Caco-2 (cell line): ENCODE measurements around the gene NOL11. TPM values are rescaled to one million over a fixed set of nuclear protein-coding genes. Genes with fewer than 3 reads are reported as not detected.

Experiments used
- BruUV-seq: library from RNA; stranded (reverse); fragments of 400-500 nt; replicated peaks from 2 replicates; lab custom pipeline; 2021; lab: Mats Ljungman, UMichigan
- CTCF ChIA-PET: fragments of 300-600 bp; sonication (Branson Sonifier 250); formaldehyde crosslinking; loops from one replicate; lab custom pipeline; 2022; ENCODE audit warnings: antibody characterized with exemption; lab: Charles Lee
- POLR2A ChIA-PET: fragments of 300-600 bp; sonication (Branson Sonifier 250); formaldehyde crosslinking; loops from one replicate; lab custom pipeline; 2022; ENCODE audit warnings: antibody characterized with exemption; lab: Charles Lee
- DNase-seq, 2 experiments: peaks; one replicate each; pipeline versions ENCODE4 v3.0.0 to v3.0.0-alpha.2; 2020 to 2022
- H3K27me3 ChIP-seq: replicated peaks from 2 replicates; pipeline ENCODE4 v1.6.0; 2011; ENCODE audit warnings: low read length; ENCODE audit not compliant: control insufficient read depth, insufficient read depth
- H3K36me3 ChIP-seq: 2 replicates; pipeline ENCODE4 v1.5.1; 2011; ENCODE audit warnings: low read length; ENCODE audit not compliant: control insufficient read depth, insufficient read depth
- H3K4me1 ChIP-seq: fragments of 250-450 bp; sonication (Bioruptor Pico); 2 replicates; pipeline ENCODE4 v1.5.1; 2020; ENCODE audit warnings: mild to moderate bottlenecking
- H3K4me3 ChIP-seq: 2 replicates; pipeline ENCODE4 v1.5.1; 2011; ENCODE audit warnings: low read depth, mild to moderate bottlenecking, control low read depth, low read length
- H3K9me3 ChIP-seq: fragments of 250-450 bp; sonication (Bioruptor Pico); 2 replicates; pipeline ENCODE4 v1.5.1; 2020; ENCODE audit warnings: mild to moderate bottlenecking, moderate library complexity
- H3K27ac Mint-ChIP-seq: one replicate; pipeline ENCODE4 v1.8.0; 2022; ENCODE audit warnings: mixed read lengths; ENCODE audit not compliant: unreplicated experiment
- H3K27me3 Mint-ChIP-seq: one replicate; pipeline ENCODE4 v1.8.0; 2022; ENCODE audit warnings: mixed read lengths; ENCODE audit not compliant: insufficient read depth, unreplicated experiment
- H3K36me3 Mint-ChIP-seq: one replicate; pipeline ENCODE4 v1.8.0; 2022; ENCODE audit warnings: mild to moderate bottlenecking, mixed read lengths; ENCODE audit not compliant: insufficient read depth, unreplicated experiment
- H3K4me1 Mint-ChIP-seq: one replicate; pipeline ENCODE4 v1.8.0; 2022; ENCODE audit warnings: low read depth, mixed read lengths; ENCODE audit not compliant: unreplicated experiment
- H3K4me3 Mint-ChIP-seq: one replicate; pipeline ENCODE4 v1.8.0; 2022; ENCODE audit warnings: mild to moderate bottlenecking, moderate library complexity, mixed read lengths; ENCODE audit not compliant: unreplicated experiment
- H3K9me3 Mint-ChIP-seq: one replicate; pipeline ENCODE4 v1.8.0; 2022; ENCODE audit warnings: mixed read lengths; ENCODE audit not compliant: unreplicated experiment
- intact Hi-C: fragments of 100-400 bp; cut with micrococcal nuclease; formaldehyde crosslinking; loops from one replicate; pipeline ENCODE4 v1.10.0; 2022; ENCODE audit not compliant: unreplicated experiment
- total RNA-seq: library from RNA; stranded (reverse); gene quantifications from 2 replicates; pipeline ENCODE4 v1.2.3, GENCODE V29; 2022
- TF ChIP-seq, protein P1 (sequence below), 2 experiments: fragments of 200-600 bp in 1 of 2; IDR thresholded peaks; 1 replicate in 1 of 2; 2 replicates in 1 of 2; pipeline versions ENCODE4 v1.5.1 to v1.8.0; 2011 to 2022; ENCODE audit warnings: antibody characterized with exemption in 1 of 2, control low read depth in 1 of 2, inconsistent platforms in 1 of 2, low read depth in 1 of 2, low read length in 1 of 2, mild to moderate bottlenecking in 1 of 2, moderate library complexity in 1 of 2; ENCODE audit not compliant: insufficient read depth in 1 of 2, severe bottlenecking in 1 of 2, unreplicated experiment in 1 of 2

The NOL11 gene
- total RNA-seq, 1 experiment from 2014 or later: 73.6 TPM

DNA sequence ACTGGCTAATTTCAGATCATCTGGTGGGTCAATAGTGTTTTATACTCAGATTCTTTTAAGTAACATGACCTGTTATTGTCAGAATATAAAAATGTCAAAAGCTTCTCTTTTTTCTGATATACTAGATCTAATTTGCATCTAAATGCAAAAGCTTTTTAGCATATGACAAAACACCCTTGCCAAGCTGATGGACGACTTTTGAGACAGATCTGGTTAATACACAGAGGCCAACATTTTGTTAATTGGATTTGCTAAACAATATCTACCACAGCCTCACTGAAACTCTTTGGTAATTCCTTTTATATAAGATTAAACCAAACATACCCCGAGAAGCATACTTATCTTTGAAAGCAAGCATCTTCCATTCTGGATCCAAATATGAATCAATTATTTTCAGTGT is 10.3 kb upstream of the NOL11 start:
- DNase-seq: no peak
- Mint-ChIP-seq H3K4me3 (no peak overlapping the region), H3K36me3 (no peaks in the 10 kb centered on the region), H3K27me3 (no peaks in the 10 kb centered on the region), H3K4me1 (peaks cover 6% of the 10 kb centered on the region), H3K27ac (no peak overlapping the region), H3K9me3 (no peaks in the 10 kb centered on the region)
- peaks cover 8% of the 10 kb centered on the region; the same call in 1 of the 2 replicates for H3K4me1 ChIP-seq
- no peaks in the 10 kb centered on the region for H3K36me3 ChIP-seq
- BruUV-seq: no TSS peak
- TF ChIP-seq, protein P1, sequence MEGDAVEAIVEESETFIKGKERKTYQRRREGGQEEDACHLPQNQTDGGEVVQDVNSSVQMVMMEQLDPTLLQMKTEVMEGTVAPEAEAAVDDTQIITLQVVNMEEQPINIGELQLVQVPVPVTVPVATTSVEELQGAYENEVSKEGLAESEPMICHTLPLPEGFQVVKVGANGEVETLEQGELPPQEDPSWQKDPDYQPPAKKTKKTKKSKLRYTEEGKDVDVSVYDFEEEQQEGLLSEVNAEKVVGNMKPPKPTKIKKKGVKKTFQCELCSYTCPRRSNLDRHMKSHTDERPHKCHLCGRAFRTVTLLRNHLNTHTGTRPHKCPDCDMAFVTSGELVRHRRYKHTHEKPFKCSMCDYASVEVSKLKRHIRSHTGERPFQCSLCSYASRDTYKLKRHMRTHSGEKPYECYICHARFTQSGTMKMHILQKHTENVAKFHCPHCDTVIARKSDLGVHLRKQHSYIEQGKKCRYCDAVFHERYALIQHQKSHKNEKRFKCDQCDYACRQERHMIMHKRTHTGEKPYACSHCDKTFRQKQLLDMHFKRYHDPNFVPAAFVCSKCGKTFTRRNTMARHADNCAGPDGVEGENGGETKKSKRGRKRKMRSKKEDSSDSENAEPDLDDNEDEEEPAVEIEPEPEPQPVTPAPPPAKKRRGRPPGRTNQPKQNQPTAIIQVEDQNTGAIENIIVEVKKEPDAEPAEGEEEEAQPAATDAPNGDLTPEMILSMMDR (IDR thresholded peaks at IDR 0.05; ENCODE audit: insufficient read depth in 1 of 2, low read depth in 1 of 2, low read length in 1 of 2, severe bottlenecking in 1 of 2, unreplicated experiment in 1 of 2): no peak
- POLR2A ChIA-PET: no interaction called here
- H3K9me3 ChIP-seq: no peaks in the 10 kb centered on the region
- CTCF ChIA-PET: interaction anchor here (0.7 kb wide), 1 partner anchor 21 kb away, joined by 5 read pairs; no protein-coding TSS in a partner anchor
- H3K4me3 ChIP-seq: no peak overlapping the region
- H3K27me3 ChIP-seq: no peaks in the 10 kb centered on the region
- intact Hi-C loops: no loop called here

DNA sequence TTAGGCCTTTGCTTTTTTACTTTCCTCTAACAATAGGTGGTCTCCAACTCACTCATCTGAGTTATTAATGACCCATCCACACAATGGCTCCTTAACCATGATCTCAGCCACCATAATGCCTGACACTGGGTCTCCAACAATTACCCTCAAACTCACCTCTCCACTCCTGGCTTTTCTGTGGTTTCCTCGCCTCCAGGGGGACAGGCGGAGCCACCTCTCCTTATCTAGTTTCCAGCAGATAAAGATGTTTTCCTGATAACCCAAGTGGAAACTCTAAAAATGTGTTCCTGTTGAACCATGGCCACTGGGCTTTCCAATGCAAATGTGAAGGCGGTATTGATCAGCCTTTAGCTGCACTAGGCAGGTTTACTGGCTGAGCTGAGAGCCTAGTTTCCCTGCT is 9.4 kb upstream of the NOL11 start:
- Histone ChIP-seq H3K9me3 (no peaks in the 10 kb centered on the region), H3K4me1 (peaks cover 8% of the 10 kb centered on the region; the same call in 1 of the 2 replicates), H3K36me3 (no peaks in the 10 kb centered on the region), H3K4me3 (no peak overlapping the region), H3K27me3 (no peaks in the 10 kb centered on the region)
- ChIA-PET POLR2A (interaction anchor here (1.0 kb wide), 1 partner anchor 10 kb away, joined by 3 read pairs; the partner anchor contains the start of gene NOL11), CTCF (no interaction called here)
- intact Hi-C loops: no loop called here
- Mint-ChIP-seq H3K36me3 (no peaks in the 10 kb centered on the region), H3K4me1 (peaks cover 6% of the 10 kb centered on the region), H3K4me3 (no peak overlapping the region), H3K9me3 (no peaks in the 10 kb centered on the region), H3K27me3 (no peaks in the 10 kb centered on the region), H3K27ac (no peak overlapping the region)
- no TSS peak for BruUV-seq
- DNase-seq: peak in 1 of 2 experiments; percentile 15
- TF ChIP-seq, protein P1 (IDR thresholded peaks at IDR 0.05; ENCODE audit: insufficient read depth in 1 of 2, low read depth in 1 of 2, low read length in 1 of 2, severe bottlenecking in 1 of 2, unreplicated experiment in 1 of 2): no peak

- H3K27ac Mint-ChIP-seq: no peak overlapping the region
- POLR2A ChIA-PET: interaction anchor here (0.6 kb wide), 2 partner anchors 79 to 157 kb away, joined by 4 to 5 read pairs; no protein-coding TSS in a partner anchor
These were observed 5.8 kb upstream of the NOL11 start for GRCh38 chr17:67711916-67712315.

More at GRCh38 chr17:67711916-67712315, 5.8 kb upstream of the NOL11 start:
- BruUV-seq: no TSS peak
- CTCF ChIA-PET: no interaction called here
- H3K27me3 ChIP-seq: no peaks in the 10 kb centered on the region
- H3K36me3 ChIP-seq: no peaks in the 10 kb centered on the region
- H3K4me1 ChIP-seq: peaks cover 8% of the 10 kb centered on the region; the same call in 1 of the 2 replicates
- H3K27me3 Mint-ChIP-seq: no peaks in the 10 kb centered on the region
- H3K36me3 Mint-ChIP-seq: peaks cover 10% of the 10 kb centered on the region
- TF ChIP-seq, protein P1 (IDR thresholded peaks at IDR 0.05; ENCODE audit: insufficient read depth in 1 of 2, low read depth in 1 of 2, low read length in 1 of 2, severe bottlenecking in 1 of 2, unreplicated experiment in 1 of 2): no peak
- no peaks in the 10 kb centered on the region for H3K9me3 Mint-ChIP-seq
- no peaks in the 10 kb centered on the region for H3K9me3 ChIP-seq
- H3K4me1 Mint-ChIP-seq: peaks cover 6% of the 10 kb centered on the region
- DNase-seq: no peak
- H3K4me3 ChIP-seq: no peak overlapping the region
- intact Hi-C loops: no loop called here
- H3K4me3 Mint-ChIP-seq: no peak overlapping the region
